ENCODE results near the gene RSL1D1. TPM values are rescaled to one million over a fixed set of nuclear protein-coding genes. Genes with fewer than 3 reads are reported as not detected.

The RSL1D1 gene
- total and polyA plus RNA-seq, 9 of the 15 experiments (the other 6 are each of a cell fraction or from before 2014, with no cell fraction given), result 259 to 753 (median 373) TPM

- DNase-seq (ENCODE audit: extremely low read depth in 1 of 4, low spot score in 3 of 4), result no peak
- intact Hi-C loops (cut with micrococcal nuclease), result no loop called here
- H3K79me2 ChIP-seq (ENCODE audit: control insufficient read depth, insufficient read depth, low read length), result peaks cover 41% of the 10 kb centered on the region
- POLR2A ChIA-PET, result interaction anchor here (1.4 to 2.2 kb wide), 2 partner anchors 8 kb away, joined by 5 to 6 read pairs; partner anchors contain the start of gene RSL1D1
- H3K9me3 ChIP-seq (replicated peaks; ENCODE audit: control insufficient read depth, insufficient read depth, low read depth, low read length), result no peaks in the 10 kb centered on the region
- H3K9ac ChIP-seq (ENCODE audit: insufficient read depth in 1 of 2, low read depth in 2 of 2, low read length in 2 of 2), result no peak overlapping the region
- no peak overlapping the region for H3K27ac ChIP-seq (ENCODE audit: extremely low read depth, low read depth, low read length)
- CTCF ChIA-PET (ENCODE audit: low intra/inter-chr PET ratio), result no interaction called here
- TF ChIP-seq RBFOX2 (IDR thresholded peaks at IDR 0.05; ENCODE audit: low read depth, low read length) (0 out of 2 replicates have a peak, but pooled peaks have one; percentile 25), POLR2B (IDR thresholded peaks at IDR 0.05; ENCODE audit: low read depth, partially characterized antibody) (peak; percentile 31), NFIC (IDR thresholded peaks at IDR 0.05) (no peak), ZNF143 (CRISPR knock-in tag; IDR thresholded peaks at IDR 0.05) (no peak), ZNF146 (CRISPR knock-in tag; IDR thresholded peaks at IDR 0.05; ENCODE audit: unreplicated experiment) (no peak)
- H4K20me1 ChIP-seq (replicated peaks; ENCODE audit: control insufficient read depth, insufficient read depth, low read length), result peaks cover 4% of the 10 kb centered on the region; the same call in 1 of the 2 replicates
- no peak overlapping the region for H3K4me2 ChIP-seq (ENCODE audit: insufficient read depth, low read length)
- WGBS (ENCODE audit: insufficient coverage, low coverage, missing lambda C conversion rate), result 95% methylated on average over 11 of the region's 11 CpGs
- no peak overlapping the region for H2AFZ ChIP-seq (ENCODE audit: low read depth, low read length)
- in situ Hi-C loops (cut with MboI), result no loop called here
- peaks cover 94% of the 10 kb centered on the region for H3K36me3 ChIP-seq (ENCODE audit: control insufficient read depth, insufficient read depth, low read length)
- ATAC-seq, result no peak
- no peaks in the 10 kb centered on the region for H3K9me1 ChIP-seq (ENCODE audit: control insufficient read depth, insufficient read depth, low read length)
- no TSS peak for BruUV-seq (replicated peaks)
- no peaks in the 10 kb centered on the region for H3K4me1 ChIP-seq (replicated peaks in 1 of 2; ENCODE audit: control insufficient read depth in 2 of 2, insufficient read depth in 2 of 2, low read length in 2 of 2)
- no peak overlapping the region for H3K4me3 ChIP-seq
- FAIRE-seq, result no peak
- no peaks in the 10 kb centered on the region for H3K27me3 ChIP-seq (ENCODE audit: control insufficient read depth in 2 of 2, insufficient read depth in 2 of 2, low read length in 2 of 2)
Measured at GRCh38 chr16:11843206-11843605, 8.1 kb downstream of the RSL1D1 start.

- Histone ChIP-seq H3K79me2 (ENCODE audit: control insufficient read depth, insufficient read depth, low read length) (peaks cover 21% of the 10 kb centered on the region), H3K4me1 (replicated peaks in 1 of 2; ENCODE audit: control insufficient read depth in 2 of 2, insufficient read depth in 2 of 2, low read length in 2 of 2) (peaks cover 0 to 2% of the 10 kb centered on the region in 2 experiments; a peak in 2 of 5 replicates), H3K9ac (ENCODE audit: insufficient read depth in 1 of 2, low read depth in 2 of 2, low read length in 2 of 2) (no peak overlapping the region), H3K4me3 (no peak overlapping the region), H3K4me2 (ENCODE audit: insufficient read depth, low read length) (no peak overlapping the region), H2AFZ (ENCODE audit: low read depth, low read length) (no peak overlapping the region), H4K20me1 (replicated peaks; ENCODE audit: control insufficient read depth, insufficient read depth, low read length) (peaks cover 17% of the 10 kb centered on the region), H3K27ac (ENCODE audit: extremely low read depth, low read depth, low read length) (no peak overlapping the region), H3K9me1 (ENCODE audit: control insufficient read depth, insufficient read depth, low read length) (no peaks in the 10 kb centered on the region), H3K9me3 (replicated peaks; ENCODE audit: control insufficient read depth, insufficient read depth, low read depth, low read length) (no peaks in the 10 kb centered on the region), H3K36me3 (ENCODE audit: control insufficient read depth, insufficient read depth, low read length) (peaks cover 94% of the 10 kb centered on the region), H3K27me3 (ENCODE audit: control insufficient read depth in 2 of 2, insufficient read depth in 2 of 2, low read length in 2 of 2) (no peaks in the 10 kb centered on the region)
- BruUV-seq (replicated peaks), result no TSS peak
- ChIA-PET POLR2A (interaction anchor here (0.6 to 3.1 kb wide), 6 partner anchors 10 to 152 kb away, joined by 3 to 11 read pairs (median 4); partner anchors contain the start of genes RSL1D1 and ZC3H7A), CTCF (ENCODE audit: low intra/inter-chr PET ratio) (no interaction called here)
- DNase-seq (ENCODE audit: extremely low read depth in 1 of 4, low spot score in 3 of 4) (no peak), FAIRE-seq (no peak), ATAC-seq (no peak)
- TF ChIP-seq ARID3B (CRISPR knock-in tag; IDR thresholded peaks at IDR 0.05; ENCODE audit: borderline replicate concordance) (no peak), PURB (CRISPR knock-in tag; IDR thresholded peaks at IDR 0.05; ENCODE audit: low read depth) (no peak)
- intact Hi-C loops (cut with micrococcal nuclease), result no loop called here
- in situ Hi-C loops (cut with MboI), result no loop called here
- WGBS (ENCODE audit: insufficient coverage, low coverage, missing lambda C conversion rate), result 98% methylated on average over 6 of the region's 7 CpGs
Measured at GRCh38 chr16:11841026-11841425, 10.3 kb downstream of the RSL1D1 start.

Data from K562 (cell line).